Right atrium auricular region (tissue), 2 donors: ENCODE measurements around the gene ITPR3. TPM values are rescaled to one million over a fixed set of nuclear protein-coding genes. Genes with fewer than 3 reads are reported as not detected.

Source experiments
- DNase-seq: peaks from one replicate; pipeline ENCODE4 v3.0.0-alpha.2; 2019; ENCODE audit warnings: low spot score
- H3K27ac ChIP-seq, 2 donors: fragments of 200-600 bp; sonication (generic); 1 replicate in 1 of 2; 2 replicates in 1 of 2; pipeline ENCODE4 v1.5.1; 2016 to 2019
- H3K27me3 ChIP-seq, 2 donors: fragments of 200-600 bp; sonication (generic); one replicate each; pipeline versions ENCODE4 v1.5.1 to v1.6.0; 2017 to 2019
- H3K36me3 ChIP-seq: fragments of 200-600 bp; sonication (generic); one replicate; pipeline ENCODE4 v1.5.1; 2016
- H3K4me1 ChIP-seq, 2 donors: fragments of 200-600 bp; sonication (generic); one replicate each; pipeline versions ENCODE4 v1.5.1 to v1.6.0; 2017 to 2019
- H3K4me3 ChIP-seq, 2 donors: fragments of 200-600 bp; sonication (generic); 1 replicate in 1 of 2; 2 replicates in 1 of 2; pipeline ENCODE4 v1.5.1; 2017 to 2019; ENCODE audit warnings: mild to moderate bottlenecking in 1 of 2, moderate library complexity in 1 of 2
- H3K9me3 ChIP-seq, 2 donors: fragments of 200-600 bp; sonication (generic); one replicate each; pipeline ENCODE4 v1.5.1; 2019
- total RNA-seq, 2 donors: library from RNA; depleted of rRNA; stranded (reverse); fragments of >200 nt; gene quantifications; one replicate each; pipeline ENCODE4 v1.1.0, GENCODE V29; 2016
- TF ChIP-seq, protein P1 (sequence below), 2 donors: fragments of 200-600 bp; sonication (generic); IDR thresholded peaks; one replicate each; pipeline ENCODE4 v1.5.1; 2019; ENCODE audit warnings: antibody characterized with exemption in 2 of 2

Gene ITPR3
- total RNA-seq, 2 donors from 2014 or later: 6.2 to 17.7 TPM

DNA sequence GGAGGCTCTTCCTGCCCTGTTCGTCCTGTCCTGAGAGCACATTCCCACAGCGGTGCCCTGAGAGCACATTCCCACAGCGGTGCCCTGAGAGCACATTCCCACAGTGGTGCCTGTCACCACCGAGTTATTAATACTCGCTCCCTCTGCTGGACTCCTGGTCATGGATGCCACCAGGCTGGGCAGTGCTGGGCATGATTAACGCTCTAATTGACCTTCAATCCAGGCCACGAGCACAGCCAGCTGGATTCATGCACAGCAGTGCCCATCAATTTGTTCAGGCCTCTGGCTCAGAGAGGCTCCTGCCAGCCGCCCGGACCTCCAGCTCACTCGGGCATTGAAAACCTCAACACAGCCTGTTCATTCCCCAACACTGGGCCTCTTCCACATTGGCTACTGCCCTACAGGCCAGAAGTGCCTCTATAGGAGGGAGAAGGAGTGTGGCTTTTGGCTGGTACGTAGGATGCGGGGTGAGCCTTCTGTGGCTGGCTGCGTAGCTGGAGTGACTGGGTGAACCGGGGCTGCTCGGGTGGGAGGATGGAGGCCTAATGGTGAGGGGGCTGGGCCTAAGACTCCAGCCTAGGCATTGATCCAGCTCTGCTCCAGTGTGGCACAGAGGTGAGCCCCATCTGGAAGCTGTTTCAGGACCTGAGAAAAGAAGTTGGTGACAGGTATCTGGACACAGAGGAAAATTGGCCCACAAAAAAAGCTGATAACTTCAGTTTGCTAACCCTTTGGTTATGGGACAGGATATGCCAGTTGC is 116.3 kb downstream of the ITPR3 start:
- TF ChIP-seq, protein P1, sequence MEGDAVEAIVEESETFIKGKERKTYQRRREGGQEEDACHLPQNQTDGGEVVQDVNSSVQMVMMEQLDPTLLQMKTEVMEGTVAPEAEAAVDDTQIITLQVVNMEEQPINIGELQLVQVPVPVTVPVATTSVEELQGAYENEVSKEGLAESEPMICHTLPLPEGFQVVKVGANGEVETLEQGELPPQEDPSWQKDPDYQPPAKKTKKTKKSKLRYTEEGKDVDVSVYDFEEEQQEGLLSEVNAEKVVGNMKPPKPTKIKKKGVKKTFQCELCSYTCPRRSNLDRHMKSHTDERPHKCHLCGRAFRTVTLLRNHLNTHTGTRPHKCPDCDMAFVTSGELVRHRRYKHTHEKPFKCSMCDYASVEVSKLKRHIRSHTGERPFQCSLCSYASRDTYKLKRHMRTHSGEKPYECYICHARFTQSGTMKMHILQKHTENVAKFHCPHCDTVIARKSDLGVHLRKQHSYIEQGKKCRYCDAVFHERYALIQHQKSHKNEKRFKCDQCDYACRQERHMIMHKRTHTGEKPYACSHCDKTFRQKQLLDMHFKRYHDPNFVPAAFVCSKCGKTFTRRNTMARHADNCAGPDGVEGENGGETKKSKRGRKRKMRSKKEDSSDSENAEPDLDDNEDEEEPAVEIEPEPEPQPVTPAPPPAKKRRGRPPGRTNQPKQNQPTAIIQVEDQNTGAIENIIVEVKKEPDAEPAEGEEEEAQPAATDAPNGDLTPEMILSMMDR (IDR thresholded peaks at IDR 0.05): no peak
- H3K4me3 ChIP-seq: no peak overlapping the region
- peaks cover 50% of the 10 kb centered on the region for H3K36me3 ChIP-seq
- H3K27me3 ChIP-seq: no peaks in the 10 kb centered on the region
- H3K27ac ChIP-seq: peak overlapping the region; percentile 80 to 91
- no peak for DNase-seq
- H3K9me3 ChIP-seq: no peaks in the 10 kb centered on the region
- H3K4me1 ChIP-seq: peaks cover 0 to 40% of the 10 kb centered on the region in 2 donors

DNA sequence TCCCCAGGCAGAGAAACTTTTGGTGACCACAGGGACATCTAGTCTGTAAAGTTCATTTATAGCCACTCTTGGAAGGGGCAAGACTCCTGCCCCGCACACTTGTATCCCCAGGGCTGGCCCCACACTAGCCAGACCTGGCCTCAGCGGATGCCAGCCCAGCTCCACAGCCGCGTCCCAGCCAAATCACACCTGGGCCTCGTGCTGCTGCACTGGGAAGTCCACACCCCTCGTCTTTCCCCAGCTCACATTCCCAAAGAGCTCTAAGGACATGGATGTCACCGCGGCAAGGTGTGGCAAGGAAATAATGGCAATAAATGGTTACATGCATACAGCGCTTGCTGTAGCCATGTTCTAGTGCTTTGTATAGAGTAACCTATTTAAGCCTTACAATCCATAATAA is 117.0 kb downstream of the ITPR3 start:
- Histone ChIP-seq H3K27ac (peak overlapping the region; percentile 80 to 91), H3K27me3 (no peaks in the 10 kb centered on the region), H3K4me3 (no peak overlapping the region), H3K36me3 (peaks cover 45% of the 10 kb centered on the region), H3K9me3 (no peaks in the 10 kb centered on the region), H3K4me1 (peaks cover 0 to 43% of the 10 kb centered on the region in 2 donors)
- TF ChIP-seq, protein P1 (IDR thresholded peaks at IDR 0.05): no peak
- no peak for DNase-seq

DNA sequence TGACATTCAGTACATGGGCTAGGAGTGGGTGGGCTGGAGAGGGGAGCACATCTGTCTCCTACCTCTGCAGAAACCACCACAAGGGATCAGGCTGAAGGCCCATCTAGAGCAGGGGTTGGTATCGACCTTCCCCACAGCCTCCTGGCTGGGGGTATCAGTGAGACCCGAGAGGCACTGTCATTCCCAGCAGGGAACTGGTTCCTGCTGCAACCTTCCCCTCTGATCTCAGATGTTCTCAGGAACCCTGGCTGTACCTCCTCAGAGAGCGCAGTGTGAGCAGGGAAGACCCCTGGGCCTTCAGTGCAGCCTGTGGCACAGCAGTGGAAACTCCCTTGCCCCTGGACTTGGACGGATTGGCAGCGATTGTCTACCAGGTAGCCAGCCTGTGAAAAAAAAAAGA is 117.8 kb downstream of the ITPR3 start:
- peaks cover 0 to 49% of the 10 kb centered on the region in 2 donors for H3K4me1 ChIP-seq
- no peak for DNase-seq
- H3K9me3 ChIP-seq: no peaks in the 10 kb centered on the region
- no peaks in the 10 kb centered on the region for H3K27me3 ChIP-seq
- TF ChIP-seq, protein P1 (IDR thresholded peaks at IDR 0.05): no peak
- H3K36me3 ChIP-seq: peaks cover 44% of the 10 kb centered on the region
- H3K4me3 ChIP-seq: no peak overlapping the region
- peak overlapping the region; percentile 80 to 91 for H3K27ac ChIP-seq

DNA sequence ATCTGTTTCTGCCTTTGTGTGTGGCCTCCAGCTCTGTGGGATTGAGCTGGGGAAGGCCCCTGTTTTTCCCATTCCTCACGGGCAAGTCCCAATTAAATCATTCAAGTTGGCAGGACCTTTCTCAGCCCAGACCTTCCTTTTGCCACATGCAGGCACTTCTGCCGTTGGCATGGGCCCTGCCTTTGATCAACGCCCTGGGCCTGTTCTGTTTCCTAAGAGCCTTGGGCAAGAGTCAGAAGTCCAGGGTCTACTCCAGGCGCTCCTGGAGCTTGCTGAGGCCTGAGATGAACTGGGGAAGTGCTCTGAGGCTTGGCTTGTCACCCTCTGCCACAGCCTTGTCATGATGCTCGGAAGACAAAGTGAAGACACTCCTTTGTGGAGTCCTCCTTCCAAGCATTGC is 118.4 kb downstream of the ITPR3 start:
- peaks cover 0 to 56% of the 10 kb centered on the region in 2 donors for H3K4me1 ChIP-seq
- no peaks in the 10 kb centered on the region for H3K9me3 ChIP-seq
- peaks cover 37% of the 10 kb centered on the region for H3K36me3 ChIP-seq
- TF ChIP-seq, protein P1 (IDR thresholded peaks at IDR 0.05): no peak
- no peaks in the 10 kb centered on the region for H3K27me3 ChIP-seq
- no peak for DNase-seq
- H3K4me3 ChIP-seq: no peak overlapping the region
- peak overlapping the region; percentile 21 to 80 for H3K27ac ChIP-seq

DNA sequence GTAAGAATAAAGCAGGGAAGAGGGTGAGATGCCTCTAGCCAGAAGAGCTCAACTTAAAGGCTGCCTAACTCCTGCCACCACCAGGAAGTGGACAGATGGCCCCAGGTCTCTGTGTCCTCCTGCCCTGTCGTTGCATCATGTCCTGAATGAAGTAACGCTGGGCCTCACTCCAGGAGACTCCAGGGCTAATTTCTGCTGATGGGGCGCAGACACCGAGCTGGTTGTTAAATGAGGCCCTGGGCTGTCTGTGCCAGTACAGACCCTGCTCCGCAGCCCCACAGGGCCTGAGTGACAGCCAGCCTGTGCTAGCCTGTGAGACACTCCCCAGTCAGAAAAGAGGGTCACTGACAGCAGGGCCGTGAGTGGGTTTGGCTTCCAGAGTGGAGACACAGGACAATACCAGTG is 119.1 kb downstream of the ITPR3 start:
- no peaks in the 10 kb centered on the region for H3K27me3 ChIP-seq
- H3K4me1 ChIP-seq: peaks cover 0 to 62% of the 10 kb centered on the region in 2 donors
- peak overlapping the region; percentile 4 to 21 for H3K27ac ChIP-seq
- no peak overlapping the region for H3K4me3 ChIP-seq
- H3K9me3 ChIP-seq: no peaks in the 10 kb centered on the region
- DNase-seq: no peak
- peaks cover 31% of the 10 kb centered on the region for H3K36me3 ChIP-seq
- TF ChIP-seq, protein P1 (IDR thresholded peaks at IDR 0.05): no peak
